Measurements from ENCODE around the gene MS4A15. TPM values are rescaled to one million over a fixed set of nuclear protein-coding genes. Genes with fewer than 3 reads are reported as not detected.

The MS4A15 gene
- total RNA-seq, 2 experiments from 2014 or later = not detected

GRCh38 chr11:60777572-60777971 lies 20.9 kb downstream of the MS4A15 start:
- ChIA-PET POLR2A (no interaction called here), CTCF (interaction anchor here (1.1 to 7.9 kb wide), 6 partner anchors 13 to 122 kb away, joined by 3 to 105 read pairs (median 7); no protein-coding TSS in a partner anchor)
- no peak for ATAC-seq
- no peaks in the 10 kb centered on the region for H3K36me3 Mint-ChIP-seq (ENCODE audit: low read depth)
- intact Hi-C loops (cut with DNase I, micrococcal nuclease) = loop anchor here (5.0 kb wide), 3 partner anchors 55 to 410 kb away; no protein-coding TSS in a partner anchor
- no peak overlapping the region for H3K4me3 Mint-ChIP-seq
- no peaks in the 10 kb centered on the region for H3K27me3 Mint-ChIP-seq
- no peak overlapping the region for H3K27ac Mint-ChIP-seq
- H3K9me3 Mint-ChIP-seq (ENCODE audit: low read depth) = no peaks in the 10 kb centered on the region
- no peak for DNase-seq
- H3K4me1 Mint-ChIP-seq = peaks cover 7% of the 10 kb centered on the region

DNA sequence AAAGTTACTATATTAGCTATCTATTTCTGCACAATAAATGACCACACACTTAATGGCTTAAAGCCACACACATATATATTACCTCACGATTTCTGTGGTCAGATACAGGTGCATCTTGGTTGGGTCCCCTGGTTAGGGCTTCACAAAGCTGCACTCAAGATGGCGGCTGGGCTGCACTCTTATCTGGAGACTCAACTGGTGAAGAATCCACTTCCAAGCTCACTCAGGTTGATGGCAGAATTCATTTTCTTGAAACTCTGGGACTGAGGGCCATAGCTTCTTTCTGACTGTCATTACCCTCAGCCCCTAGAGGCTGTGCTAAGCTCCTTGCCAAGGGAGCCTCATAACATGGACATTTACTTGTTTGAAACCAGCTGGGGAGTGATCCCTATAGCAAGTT lies 23.4 kb downstream of the MS4A15 start:
- Mint-ChIP-seq H3K27ac (no peak overlapping the region), H3K4me1 (peaks cover 5% of the 10 kb centered on the region), H3K36me3 (ENCODE audit: low read depth) (no peaks in the 10 kb centered on the region), H3K9me3 (ENCODE audit: low read depth) (no peaks in the 10 kb centered on the region), H3K27me3 (no peaks in the 10 kb centered on the region), H3K4me3 (no peak overlapping the region)
- no peak for DNase-seq
- POLR2A ChIA-PET = no interaction called here
- ATAC-seq = no peak
- CTCF ChIA-PET = interaction anchor here (0.6 to 7.9 kb wide), 4 partner anchors 11 to 110 kb away, joined by 3 to 105 read pairs (median 4); no protein-coding TSS in a partner anchor
- intact Hi-C loops (cut with DNase I, micrococcal nuclease) = no loop called here

GRCh38 chr11:60780774-60781173 lies 24.1 kb downstream of the MS4A15 start:
- no peak for ATAC-seq
- intact Hi-C loops (cut with DNase I, micrococcal nuclease) = no loop called here
- Mint-ChIP-seq H3K9me3 (ENCODE audit: low read depth) (no peaks in the 10 kb centered on the region), H3K27me3 (no peaks in the 10 kb centered on the region), H3K27ac (no peak overlapping the region), H3K4me3 (no peak overlapping the region), H3K4me1 (no peaks in the 10 kb centered on the region), H3K36me3 (ENCODE audit: low read depth) (no peaks in the 10 kb centered on the region)
- DNase-seq = no peak
- CTCF ChIA-PET = interaction anchor here (0.9 to 7.9 kb wide), 2 partner anchors 17 to 51 kb away, joined by 6 to 105 read pairs; no protein-coding TSS in a partner anchor
- POLR2A ChIA-PET = no interaction called here

GRCh38 chr11:60781286-60781980 lies 24.8 kb downstream of the MS4A15 start:
- ATAC-seq (no peak), DNase-seq (no peak)
- H3K4me3 Mint-ChIP-seq = no peak overlapping the region
- intact Hi-C loops (cut with DNase I, micrococcal nuclease) = no loop called here
- no peaks in the 10 kb centered on the region for H3K9me3 Mint-ChIP-seq (ENCODE audit: low read depth)
- no peaks in the 10 kb centered on the region for H3K27me3 Mint-ChIP-seq
- ChIA-PET CTCF (interaction anchor here (7.9 kb wide), 1 partner anchor 17 kb away, joined by 105 read pairs; no protein-coding TSS in a partner anchor), POLR2A (no interaction called here)
- H3K4me1 Mint-ChIP-seq = no peaks in the 10 kb centered on the region
- H3K36me3 Mint-ChIP-seq (ENCODE audit: low read depth) = no peaks in the 10 kb centered on the region
- no peak overlapping the region for H3K27ac Mint-ChIP-seq

DNA sequence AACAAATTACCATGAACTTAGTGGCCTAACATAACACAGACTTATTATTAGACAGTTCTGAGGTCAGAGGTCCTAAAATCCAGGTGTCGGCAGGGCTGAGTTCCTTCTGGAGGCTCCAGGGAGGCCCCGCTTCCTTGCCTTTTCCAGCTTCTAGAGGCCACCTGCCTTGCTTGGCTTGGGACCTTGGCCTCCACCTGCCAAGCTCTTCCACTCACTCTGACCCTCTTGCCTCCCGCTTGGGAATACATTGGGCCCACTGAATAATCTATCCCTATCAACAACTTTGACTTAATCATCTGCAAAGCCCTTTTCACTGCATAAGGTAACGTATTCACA lies 25.3 kb downstream of the MS4A15 start:
- H3K36me3 Mint-ChIP-seq (ENCODE audit: low read depth) = no peaks in the 10 kb centered on the region
- ATAC-seq (no peak), DNase-seq (no peak)
- no peaks in the 10 kb centered on the region for H3K27me3 Mint-ChIP-seq
- H3K4me3 Mint-ChIP-seq = no peak overlapping the region
- H3K4me1 Mint-ChIP-seq = no peaks in the 10 kb centered on the region
- no peaks in the 10 kb centered on the region for H3K9me3 Mint-ChIP-seq (ENCODE audit: low read depth)
- intact Hi-C loops (cut with DNase I, micrococcal nuclease) = no loop called here
- CTCF ChIA-PET = interaction anchor here (0.9 kb wide), 1 partner anchor 14 kb away, joined by 4 read pairs; no protein-coding TSS in a partner anchor
- H3K27ac Mint-ChIP-seq = no peak overlapping the region
- POLR2A ChIA-PET = no interaction called here

DNA sequence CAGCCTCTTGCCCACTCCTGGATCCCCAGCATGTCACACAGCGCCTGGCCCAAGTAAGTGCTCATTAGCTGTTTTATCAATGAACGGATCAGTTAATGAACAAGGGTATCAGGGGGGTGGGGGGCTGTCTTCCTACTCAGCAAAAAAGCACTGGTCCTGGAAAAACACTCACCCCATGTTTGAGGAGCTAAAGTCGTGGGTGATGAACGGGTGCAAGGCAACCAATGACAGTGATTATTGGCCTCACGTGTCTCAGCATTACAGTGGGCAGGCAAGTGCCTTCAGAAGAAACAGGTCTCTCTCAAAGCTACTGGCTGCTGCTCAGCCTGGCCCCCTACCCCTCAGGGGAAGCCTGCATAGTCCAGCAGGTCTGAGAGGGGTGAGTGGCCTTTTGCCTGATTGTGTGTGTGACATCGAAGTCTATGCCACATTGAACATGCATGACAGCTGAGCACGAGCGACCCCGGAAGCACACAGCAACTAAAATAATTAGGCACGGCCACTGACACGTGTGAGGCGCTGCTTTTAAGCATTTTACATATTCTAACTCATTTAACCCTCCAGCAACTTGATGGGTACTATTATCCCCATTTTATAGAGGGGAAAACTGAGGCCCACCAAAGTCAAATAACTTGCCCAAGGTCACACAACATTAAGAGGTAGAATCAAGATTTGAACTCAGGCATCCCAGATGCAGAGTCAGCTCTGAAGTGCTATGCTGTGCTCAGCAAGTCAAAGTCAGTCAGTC lies 25.9 kb downstream of the MS4A15 start:
- Mint-ChIP-seq H3K36me3 (ENCODE audit: low read depth) (no peaks in the 10 kb centered on the region), H3K4me1 (no peaks in the 10 kb centered on the region), H3K27me3 (no peaks in the 10 kb centered on the region), H3K27ac (no peak overlapping the region), H3K4me3 (no peak overlapping the region), H3K9me3 (ENCODE audit: low read depth) (no peaks in the 10 kb centered on the region)
- ChIA-PET POLR2A (no interaction called here), CTCF (interaction anchor here (0.9 kb wide), 1 partner anchor 15 kb away, joined by 4 read pairs; no protein-coding TSS in a partner anchor)
- no peak for ATAC-seq
- DNase-seq = no peak
- intact Hi-C loops (cut with DNase I, micrococcal nuclease) = no loop called here

DNA sequence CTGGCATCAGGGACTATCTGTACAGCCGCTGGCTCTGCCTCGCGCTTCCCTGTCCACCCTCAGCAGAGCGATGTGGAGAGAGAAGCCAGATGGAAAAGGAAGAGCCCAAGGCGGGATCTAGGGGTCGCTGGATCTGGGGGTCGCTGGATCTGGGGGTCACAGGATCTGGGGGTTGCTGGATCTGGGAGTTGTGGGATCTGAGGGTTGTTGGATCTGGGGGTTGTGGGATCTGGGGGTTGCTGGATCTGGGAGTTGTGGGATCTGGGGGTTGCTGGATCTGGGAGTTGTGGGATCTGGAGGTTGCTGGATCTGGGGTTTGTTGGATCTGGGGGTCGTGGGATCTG lies 26.4 kb downstream of the MS4A15 start:
- ATAC-seq = no peak
- no peaks in the 10 kb centered on the region for H3K27me3 Mint-ChIP-seq
- H3K4me1 Mint-ChIP-seq = no peaks in the 10 kb centered on the region
- H3K36me3 Mint-ChIP-seq (ENCODE audit: low read depth) = no peaks in the 10 kb centered on the region
- no peak overlapping the region for H3K4me3 Mint-ChIP-seq
- intact Hi-C loops (cut with DNase I, micrococcal nuclease) = no loop called here
- POLR2A ChIA-PET = no interaction called here
- H3K27ac Mint-ChIP-seq = no peak overlapping the region
- no peaks in the 10 kb centered on the region for H3K9me3 Mint-ChIP-seq (ENCODE audit: low read depth)
- DNase-seq = no peak
- CTCF ChIA-PET = interaction anchor here (0.9 kb wide), 1 partner anchor 15 kb away, joined by 4 read pairs; no protein-coding TSS in a partner anchor

- H3K9me3 Mint-ChIP-seq (ENCODE audit: low read depth) = no peaks in the 10 kb centered on the region
- intact Hi-C loops (cut with DNase I, micrococcal nuclease) = no loop called here
- DNase-seq (no peak), ATAC-seq (no peak)
- no peaks in the 10 kb centered on the region for H3K36me3 Mint-ChIP-seq (ENCODE audit: low read depth)
- ChIA-PET POLR2A (no interaction called here), CTCF (no interaction called here)
- no peaks in the 10 kb centered on the region for H3K27me3 Mint-ChIP-seq
- no peak overlapping the region for H3K27ac Mint-ChIP-seq
- H3K4me3 Mint-ChIP-seq = no peak overlapping the region
- H3K4me1 Mint-ChIP-seq = no peaks in the 10 kb centered on the region
Measured at GRCh38 chr11:60783911-60784310, 27.2 kb downstream of the MS4A15 start.

DNA sequence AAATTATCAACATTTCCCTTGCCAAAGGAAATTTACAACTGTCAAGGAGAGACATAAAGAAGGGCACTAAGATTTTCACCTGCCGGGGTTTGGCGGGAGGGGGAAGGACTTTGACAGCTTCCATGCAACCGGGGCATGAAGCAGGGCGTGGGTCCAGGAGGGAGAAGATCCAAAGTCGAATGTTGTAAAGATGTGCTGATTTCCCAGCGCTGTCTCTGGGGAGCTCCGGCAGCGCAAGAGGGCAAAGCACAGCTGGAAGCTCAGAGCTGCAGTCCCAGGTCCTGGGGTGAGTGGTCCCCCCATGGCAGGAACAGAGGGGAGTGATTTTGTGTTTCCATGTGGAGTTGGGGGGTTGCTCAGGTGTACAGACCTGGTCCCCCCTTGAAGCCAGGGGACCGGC lies 28.5 kb downstream of the MS4A15 start, which contains the start of gene MS4A10:
TSS of gene MS4A10 (plus strand) at position 198 of the 400 bp plus-strand sequence. CDS start 5,003 bp downstream, outside the sequence.
- no peak for ATAC-seq
- ChIA-PET CTCF (interaction anchor here (0.7 to 0.8 kb wide), 2 partner anchors 22 to 47 kb away, joined by 3 to 4 read pairs; no protein-coding TSS in a partner anchor), POLR2A (no interaction called here)
- intact Hi-C loops (cut with DNase I, micrococcal nuclease) = no loop called here
- H3K4me3 Mint-ChIP-seq = no peak within 1 kb of the TSS
- H3K27ac Mint-ChIP-seq = no peak within 1 kb of the TSS
- no peak for DNase-seq
- no peaks in the 10 kb centered on the region for H3K36me3 Mint-ChIP-seq (ENCODE audit: low read depth)
- no peaks in the 10 kb centered on the region for H3K9me3 Mint-ChIP-seq (ENCODE audit: low read depth)
- H3K27me3 Mint-ChIP-seq = no peaks in the 10 kb centered on the region
- no peaks in the 10 kb centered on the region for H3K4me1 Mint-ChIP-seq

DNA sequence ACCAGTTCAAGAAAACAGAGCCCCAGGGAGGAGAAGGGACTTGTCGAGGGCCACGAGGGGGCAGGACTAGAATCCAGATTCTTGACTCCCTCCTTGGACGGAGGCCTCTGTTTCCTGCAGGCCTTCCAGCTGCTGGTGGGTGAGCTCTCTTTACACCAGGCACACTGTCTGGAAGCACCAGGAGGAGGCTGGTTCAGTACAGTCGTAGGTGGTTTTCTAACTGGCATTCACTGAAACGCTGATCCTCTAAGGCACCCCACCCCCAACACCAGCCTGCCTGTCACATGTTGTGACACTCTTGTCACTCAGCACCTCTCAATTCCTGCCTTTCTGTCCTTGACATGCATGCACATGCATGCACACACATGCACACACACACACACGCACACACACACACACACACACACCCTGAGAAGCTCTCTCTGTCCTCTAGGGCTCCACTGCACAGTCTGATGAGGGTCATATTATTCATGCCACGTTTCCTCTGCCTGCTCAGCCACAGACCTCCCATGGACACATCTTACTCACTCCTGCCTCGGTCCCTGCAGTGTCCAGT lies 29.2 kb downstream of the MS4A15 start:
- H3K9me3 Mint-ChIP-seq (ENCODE audit: low read depth) = no peaks in the 10 kb centered on the region
- no peaks in the 10 kb centered on the region for H3K4me1 Mint-ChIP-seq
- ChIA-PET CTCF (no interaction called here), POLR2A (no interaction called here)
- H3K27me3 Mint-ChIP-seq = no peaks in the 10 kb centered on the region
- DNase-seq (no peak), ATAC-seq (no peak)
- no peak overlapping the region for H3K27ac Mint-ChIP-seq
- intact Hi-C loops (cut with DNase I, micrococcal nuclease) = no loop called here
- H3K4me3 Mint-ChIP-seq = no peak overlapping the region
- no peaks in the 10 kb centered on the region for H3K36me3 Mint-ChIP-seq (ENCODE audit: low read depth)

DNA sequence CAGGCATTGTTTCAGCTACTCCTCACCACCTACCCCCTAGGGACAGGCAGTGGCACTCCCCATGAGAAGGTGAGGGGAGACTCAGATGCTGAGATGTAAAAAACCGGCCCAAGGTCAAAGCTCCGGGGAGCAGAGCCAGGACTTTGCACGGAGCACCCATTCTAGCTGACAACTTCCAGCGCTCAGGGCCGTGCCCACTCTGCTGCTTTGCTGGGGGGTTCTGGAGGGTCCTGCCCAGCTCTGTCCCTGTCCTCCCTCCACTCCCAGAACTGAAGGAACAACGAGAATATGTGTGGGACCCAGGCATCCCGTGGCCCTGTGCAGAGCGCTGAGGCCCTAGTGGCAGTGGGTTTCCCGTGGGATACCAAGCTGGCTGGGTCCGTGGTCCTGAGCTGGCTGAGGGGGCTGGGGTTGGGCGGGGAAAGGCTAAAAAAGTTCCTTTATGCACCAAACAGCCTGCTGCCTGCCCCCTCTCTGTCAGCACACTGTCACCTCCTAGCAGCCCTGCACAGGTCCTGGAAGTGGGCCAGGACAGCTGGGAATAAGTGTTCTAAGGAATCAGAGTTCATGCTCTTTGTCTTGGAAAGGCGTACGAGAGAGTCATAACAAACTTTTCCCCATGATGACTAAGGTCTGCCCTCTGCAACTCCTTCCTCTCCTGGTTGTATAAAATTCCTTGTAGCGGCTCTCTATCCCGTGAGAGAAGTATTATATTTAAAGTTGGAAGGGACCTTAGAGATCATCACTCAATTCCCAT lies 30.3 kb downstream of the MS4A15 start:
- ChIA-PET CTCF (no interaction called here), POLR2A (no interaction called here)
- no peaks in the 10 kb centered on the region for H3K27me3 Mint-ChIP-seq
- ATAC-seq (no peak), DNase-seq (no peak)
- no peaks in the 10 kb centered on the region for H3K9me3 Mint-ChIP-seq (ENCODE audit: low read depth)
- intact Hi-C loops (cut with DNase I, micrococcal nuclease) = no loop called here
- H3K27ac Mint-ChIP-seq = no peak overlapping the region
- H3K36me3 Mint-ChIP-seq (ENCODE audit: low read depth) = no peaks in the 10 kb centered on the region
- H3K4me3 Mint-ChIP-seq = no peak overlapping the region
- H3K4me1 Mint-ChIP-seq = no peaks in the 10 kb centered on the region
